MG63 (cell line): ENCODE data around the gene RAX2. TPM values are rescaled to one million over a fixed set of nuclear protein-coding genes. Genes with fewer than 3 reads are reported as not detected.

Experiments used
- DNase-seq: peaks from one replicate; pipeline ENCODE4 v3.0.0-alpha.2; 2020
- H3K27me3 ChIP-seq: fragments of 250-450 bp; sonication (Bioruptor Pico); 2 replicates; pipeline ENCODE4 v1.5.1; 2020; ENCODE audit warnings: mild to moderate bottlenecking, moderate library complexity
- H3K36me3 ChIP-seq: fragments of 250-450 bp; sonication (Bioruptor Pico); 2 replicates; pipeline ENCODE4 v1.5.1; 2020; ENCODE audit warnings: mild to moderate bottlenecking, moderate library complexity
- H3K4me3 ChIP-seq: fragments of 250-450 bp; sonication (Bioruptor Pico); 2 replicates; pipeline ENCODE4 v1.5.1; 2020; ENCODE audit warnings: mild to moderate bottlenecking, moderate library complexity
- H3K9me3 ChIP-seq: fragments of 250-450 bp; sonication (Bioruptor Pico); 2 replicates; pipeline ENCODE4 v1.5.1; 2020; ENCODE audit warnings: mild to moderate bottlenecking, moderate library complexity
- total RNA-seq: library from RNA; depleted of rRNA; stranded (reverse); fragments of >200 nt; shearing (Covaris generic); gene quantifications from 2 replicates; pipeline ENCODE4 v1.2.3, GENCODE V29; 2014; ENCODE audit warnings: low replicate concordance

Gene RAX2
- total RNA-seq, 1 experiment from 2014 or later, result not detected

- Histone ChIP-seq H3K27me3 (0 out of 2 replicates have a peak, but pooled peaks cover 2% of the 10 kb centered on the region), H3K9me3 (peaks cover 3% of the 10 kb centered on the region; the same call in 1 of the 2 replicates), H3K4me3 (peak overlapping the region; percentile 44), H3K36me3 (no peaks in the 10 kb centered on the region)
- peak; percentile 38 for DNase-seq
Observed at GRCh38 chr19:3784607-3785450, 12.8 kb upstream of the RAX2 start.

DNA sequence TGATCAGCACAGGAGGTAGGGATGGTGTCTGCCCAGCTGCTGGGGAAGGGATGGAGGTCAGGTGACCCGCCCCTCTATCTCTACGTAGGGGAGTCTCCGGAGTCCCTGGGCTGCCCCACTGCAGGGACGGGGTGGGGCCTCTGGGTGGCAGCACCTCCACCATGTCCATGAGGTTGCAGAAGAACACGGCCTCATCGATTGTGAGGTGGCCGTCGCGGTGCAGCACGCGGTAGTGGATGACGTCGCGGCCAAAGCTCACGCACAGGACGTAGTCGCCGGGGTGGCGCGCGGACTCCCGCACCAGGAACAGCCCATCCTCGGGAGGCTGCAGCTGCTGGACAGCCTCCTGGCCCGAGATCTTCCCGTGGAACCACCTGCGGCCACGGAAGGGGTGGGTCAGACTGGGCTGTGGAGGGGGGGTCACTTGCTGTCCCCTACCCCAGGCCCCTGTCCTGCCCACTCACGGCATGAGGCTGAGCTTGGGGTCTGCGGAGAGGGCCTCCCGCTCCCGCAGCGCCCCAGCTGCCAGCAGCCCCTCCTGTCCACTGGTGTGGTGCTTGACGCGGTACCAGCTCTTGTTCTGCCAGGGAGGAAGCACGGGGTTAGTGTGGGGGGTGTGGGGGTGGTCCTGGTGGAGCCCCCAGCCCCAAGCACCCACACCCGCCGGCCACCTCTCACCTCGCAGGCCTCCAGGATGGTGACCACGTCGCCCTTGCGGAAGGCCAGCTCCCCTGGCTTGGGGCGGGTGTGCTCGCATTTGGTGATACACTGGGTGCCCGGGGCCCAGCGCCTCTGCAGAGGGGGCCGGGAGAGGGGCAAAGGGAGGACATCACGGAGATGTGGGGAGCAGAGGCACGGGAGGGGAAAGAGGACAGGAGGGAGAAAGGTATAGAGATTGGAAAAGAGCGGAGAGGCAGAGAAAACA, 11.9 kb upstream of the RAX2 start:
- no peak for DNase-seq
- peaks cover 3% of the 10 kb centered on the region; the same call in 1 of the 2 replicates for H3K9me3 ChIP-seq
- H3K27me3 ChIP-seq, result 0 out of 2 replicates have a peak, but pooled peaks cover 2% of the 10 kb centered on the region
- H3K36me3 ChIP-seq, result no peaks in the 10 kb centered on the region
- H3K4me3 ChIP-seq, result no peak overlapping the region

- H3K4me3 ChIP-seq, result no peak overlapping the region
- DNase-seq, result no peak
- no peaks in the 10 kb centered on the region for H3K36me3 ChIP-seq
- H3K9me3 ChIP-seq, result peaks cover 3% of the 10 kb centered on the region; the same call in 1 of the 2 replicates
- 0 out of 2 replicates have a peak, but pooled peaks cover 2% of the 10 kb centered on the region for H3K27me3 ChIP-seq
Observed at GRCh38 chr19:3782903-3783302, 10.9 kb upstream of the RAX2 start.

DNA sequence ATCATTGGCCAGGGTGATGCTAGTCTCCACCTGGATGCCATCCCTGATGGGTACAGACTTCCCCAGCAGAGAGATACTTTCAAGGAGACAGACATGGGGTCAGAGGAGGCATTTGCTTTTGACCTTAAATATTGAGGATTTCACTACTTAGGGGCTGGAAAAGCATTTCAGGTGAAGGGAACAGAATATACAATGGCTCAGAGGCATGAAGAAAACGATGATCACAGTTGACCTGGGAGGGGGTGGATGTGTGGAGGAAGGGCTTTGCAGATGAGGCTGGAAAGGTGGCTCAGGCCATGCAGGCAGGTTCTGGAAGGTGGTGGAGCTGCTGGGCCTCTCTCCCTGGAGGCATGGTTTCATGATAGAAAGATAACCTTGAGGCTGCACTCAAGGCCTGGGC, 10.3 kb upstream of the RAX2 start:
- peaks cover 3% of the 10 kb centered on the region; the same call in 1 of the 2 replicates for H3K9me3 ChIP-seq
- H3K27me3 ChIP-seq, result 0 out of 2 replicates have a peak, but pooled peaks cover 2% of the 10 kb centered on the region
- H3K36me3 ChIP-seq, result no peaks in the 10 kb centered on the region
- DNase-seq, result no peak
- H3K4me3 ChIP-seq, result no peak overlapping the region

DNA sequence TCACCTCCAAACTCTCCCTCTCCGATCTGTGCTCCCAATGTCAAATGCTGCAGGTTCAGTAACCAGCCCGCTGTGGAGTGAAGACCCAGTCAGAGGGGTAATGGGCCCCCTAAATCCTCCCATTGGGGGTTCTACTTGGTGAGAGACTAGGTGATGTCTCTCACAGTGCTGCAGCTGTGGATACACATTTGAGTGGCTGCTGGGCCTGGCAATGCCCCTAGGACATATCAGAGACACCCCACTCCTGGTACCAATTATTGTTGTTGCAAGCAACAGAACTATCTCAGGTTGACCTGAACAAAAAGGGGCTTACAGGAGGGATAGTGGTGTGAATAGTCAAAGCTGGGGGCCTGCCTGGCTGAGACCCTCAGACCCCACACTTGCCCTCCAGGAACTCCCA, 9.6 kb upstream of the RAX2 start:
- Histone ChIP-seq H3K9me3 (peaks cover 3% of the 10 kb centered on the region; the same call in 1 of the 2 replicates), H3K36me3 (no peaks in the 10 kb centered on the region), H3K4me3 (no peak overlapping the region), H3K27me3 (0 out of 2 replicates have a peak, but pooled peaks cover 2% of the 10 kb centered on the region)
- DNase-seq, result no peak

DNA sequence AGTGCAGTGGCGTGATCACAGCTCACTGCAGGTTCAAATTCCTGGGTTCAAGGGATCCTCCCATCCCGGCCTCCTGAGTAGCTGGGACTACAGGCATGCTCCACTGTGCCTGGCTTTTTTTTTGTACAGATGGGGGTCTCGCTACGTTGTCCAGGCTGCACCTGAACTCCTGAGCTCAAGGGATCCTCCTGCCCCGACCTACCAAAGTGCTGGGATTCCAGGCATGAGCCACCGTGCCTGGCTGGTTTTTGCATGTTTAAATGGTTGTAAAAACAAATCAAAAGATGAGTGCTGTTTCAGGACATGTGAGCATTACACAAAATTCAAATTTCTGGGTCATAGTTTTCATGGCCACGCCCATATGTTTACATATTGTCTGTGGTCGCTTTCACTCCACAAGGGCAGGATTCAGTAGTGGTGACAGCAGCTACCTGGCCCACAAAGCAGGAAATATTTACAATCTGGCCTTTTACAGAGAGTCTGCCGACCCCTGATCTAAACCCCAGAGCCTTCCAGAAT, 8.8 kb upstream of the RAX2 start:
- H3K27me3 ChIP-seq, result 0 out of 2 replicates have a peak, but pooled peaks cover 2% of the 10 kb centered on the region
- no peaks in the 10 kb centered on the region for H3K36me3 ChIP-seq
- no peak for DNase-seq
- H3K9me3 ChIP-seq, result peaks cover 3% of the 10 kb centered on the region; the same call in 1 of the 2 replicates
- H3K4me3 ChIP-seq, result no peak overlapping the region

DNA sequence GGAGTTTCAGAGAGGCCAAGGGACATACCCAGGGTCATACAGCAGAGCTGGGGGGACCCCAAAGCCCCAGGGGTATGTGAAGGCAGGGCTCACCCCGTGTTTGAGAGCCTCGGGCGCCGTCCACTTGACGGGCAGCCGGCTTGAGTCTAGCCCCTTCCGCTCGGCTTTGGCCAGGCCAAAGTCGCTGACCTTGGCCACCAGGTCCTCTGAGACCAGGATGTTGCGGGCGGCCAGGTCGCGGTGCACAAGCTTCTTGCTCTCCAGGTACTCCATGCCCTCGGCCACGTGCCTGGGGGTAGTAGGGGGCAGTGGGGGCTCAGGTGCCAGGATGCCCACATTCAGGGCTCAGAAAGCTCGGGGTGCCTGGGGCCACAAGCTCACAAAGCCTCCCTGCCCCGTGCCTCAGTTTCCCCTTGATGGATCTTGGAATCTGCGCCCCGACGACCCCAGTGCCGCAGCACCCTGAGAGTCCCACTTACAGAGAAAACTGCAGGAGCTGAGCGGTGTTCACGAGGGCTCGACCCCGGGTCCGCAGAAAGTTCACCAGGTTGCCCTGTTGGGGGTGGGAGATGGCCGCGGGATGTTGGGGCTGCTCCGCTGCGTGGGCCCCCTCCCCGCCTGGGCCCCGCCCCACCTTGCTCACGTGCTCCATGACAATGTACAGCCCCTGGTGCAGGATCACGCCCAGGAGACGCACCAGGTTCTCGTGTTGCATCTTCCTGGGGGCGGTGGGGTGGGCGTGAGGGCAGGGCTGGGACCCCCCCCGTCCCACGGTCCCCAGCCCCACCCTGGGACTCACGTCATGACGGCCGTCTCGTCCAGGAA, 7.1 kb upstream of the RAX2 start:
- peaks cover 3% of the 10 kb centered on the region; the same call in 1 of the 2 replicates for H3K9me3 ChIP-seq
- no peak overlapping the region for H3K4me3 ChIP-seq

DNA sequence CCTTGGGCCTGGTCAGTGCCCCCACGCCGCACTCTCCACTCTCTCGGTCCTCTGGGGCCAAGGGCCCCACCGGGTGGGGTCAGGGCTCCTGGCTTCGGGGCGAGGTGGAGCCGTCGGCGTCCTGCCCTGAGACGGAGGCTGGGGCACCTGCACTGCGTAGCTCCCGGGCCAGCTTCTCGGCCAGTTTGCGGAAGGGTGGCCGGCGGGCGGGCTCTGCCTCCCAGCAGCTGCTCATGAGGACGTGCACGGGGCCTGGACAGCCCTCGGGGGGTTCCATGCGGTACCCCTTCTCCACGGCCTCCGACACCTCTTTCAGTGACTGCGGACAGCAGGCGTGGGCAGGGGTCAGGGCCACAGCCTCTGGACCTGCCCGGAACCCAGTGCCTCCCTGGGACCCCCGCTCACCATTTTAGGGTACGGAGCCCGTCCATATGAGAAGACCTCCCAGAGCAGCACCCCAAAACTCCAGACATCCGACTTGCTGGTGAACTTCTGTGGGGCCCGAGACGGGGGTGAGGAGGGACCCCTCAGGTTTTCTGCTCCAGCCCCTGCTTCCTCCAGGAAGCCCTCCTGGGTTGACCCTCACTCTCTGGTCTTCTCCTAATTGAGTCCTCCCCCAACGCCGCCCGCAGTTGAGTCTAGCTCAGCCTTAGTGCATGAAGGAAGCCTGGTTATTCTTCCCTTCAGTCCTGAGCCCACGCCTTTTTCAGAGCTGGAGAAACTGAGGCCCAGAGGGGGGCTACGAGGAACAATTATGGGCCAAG, 6.3 kb upstream of the RAX2 start:
- Histone ChIP-seq H3K36me3 (no peaks in the 10 kb centered on the region), H3K27me3 (no peaks in the 10 kb centered on the region), H3K9me3 (peaks cover 3% of the 10 kb centered on the region; the same call in 1 of the 2 replicates), H3K4me3 (no peak overlapping the region)
- DNase-seq, result no peak

More for the DNA sequence above, 7.1 kb upstream of the RAX2 start:
- DNase-seq, result no peak
- no peaks in the 10 kb centered on the region for H3K27me3 ChIP-seq
- H3K36me3 ChIP-seq, result no peaks in the 10 kb centered on the region

GRCh38 chr19:3776479-3777040, 4.5 kb upstream of the RAX2 start:
- no peaks in the 10 kb centered on the region for H3K27me3 ChIP-seq
- H3K9me3 ChIP-seq, result peaks cover 2% of the 10 kb centered on the region; the same call in 1 of the 2 replicates
- no peak overlapping the region for H3K4me3 ChIP-seq
- no peak for DNase-seq
- H3K36me3 ChIP-seq, result no peaks in the 10 kb centered on the region

DNA sequence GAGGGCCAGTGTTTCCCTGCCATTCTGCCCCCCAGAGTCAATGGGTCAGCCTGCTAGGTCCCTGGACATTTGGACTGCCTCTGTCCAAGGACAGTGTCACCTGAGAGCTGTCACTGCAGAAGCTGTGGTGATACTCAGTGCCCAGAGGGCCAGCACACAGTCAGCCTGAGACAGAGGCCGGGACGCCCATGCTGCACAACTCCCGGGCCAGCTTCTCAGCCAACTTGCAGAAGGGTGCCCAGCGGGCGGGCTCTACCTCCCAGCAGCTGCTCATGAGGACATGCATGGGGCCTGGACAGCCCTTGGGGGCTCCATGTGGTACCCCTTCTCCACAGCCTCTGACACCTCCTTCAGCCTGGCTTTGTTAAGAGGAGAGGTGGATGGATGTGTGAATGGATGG, 3.8 kb upstream of the RAX2 start:
- no peaks in the 10 kb centered on the region for H3K9me3 ChIP-seq
- no peaks in the 10 kb centered on the region for H3K36me3 ChIP-seq
- no peaks in the 10 kb centered on the region for H3K27me3 ChIP-seq
- no peak for DNase-seq
- H3K4me3 ChIP-seq, result no peak overlapping the region

- no peak for DNase-seq
- no peak overlapping the region for H3K4me3 ChIP-seq
- H3K27me3 ChIP-seq, result no peaks in the 10 kb centered on the region
- H3K36me3 ChIP-seq, result no peaks in the 10 kb centered on the region
- H3K9me3 ChIP-seq, result no peaks in the 10 kb centered on the region
Observed at GRCh38 chr19:3775374-3775711, 3.3 kb upstream of the RAX2 start.

GRCh38 chr19:3774621-3775373, 2.8 kb upstream of the RAX2 start:
- no peak for DNase-seq
- H3K36me3 ChIP-seq, result no peaks in the 10 kb centered on the region
- H3K9me3 ChIP-seq, result no peaks in the 10 kb centered on the region
- H3K4me3 ChIP-seq, result no peak overlapping the region
- H3K27me3 ChIP-seq, result no peaks in the 10 kb centered on the region

- H3K4me3 ChIP-seq, result no peak overlapping the region
- no peak for DNase-seq
- no peaks in the 10 kb centered on the region for H3K9me3 ChIP-seq
- H3K27me3 ChIP-seq, result no peaks in the 10 kb centered on the region
- no peaks in the 10 kb centered on the region for H3K36me3 ChIP-seq
Observed at GRCh38 chr19:3773814-3774515, 1.9 kb upstream of the RAX2 start.
